Posterior cingulate gyrus (tissue), 11 donors: ENCODE measurements around the gene PWWP2B.

Experiments used
- DNase-seq, 10 donors: peaks; one replicate each; pipeline versions ENCODE4 v3.0.0 to v3.0.0-alpha.2; 2020 to 2021; ENCODE audit warnings: mixed read lengths in 3 of 10
- intact Hi-C: fragments of 100-400 bp; cut with DNase I; formaldehyde crosslinking; loops from one replicate; pipeline ENCODE4 v1.15.1; 2023

The PWWP2B gene

GRCh38 chr10:132361581-132362101, 35.4 kb upstream of the PWWP2B start:
- intact Hi-C loops = no loop called here
- peak in 5 of 10 donors; percentile 37 to 92 (median 77) for DNase-seq

- intact Hi-C loops = no loop called here
- peak in 3 of 10 donors; percentile 54 to 84 (median 67) for DNase-seq
Observed at GRCh38 chr10:132362151-132362611, 34.8 kb upstream of the PWWP2B start.

- intact Hi-C loops = no loop called here
- peak in 3 of 10 donors; percentile 54 to 80 (median 62) for DNase-seq
Observed at GRCh38 chr10:132363376-132363775, 33.6 kb upstream of the PWWP2B start.

- intact Hi-C loops = no loop called here
- DNase-seq = peak in 2 of 10 donors; percentile 74 to 84
Observed at GRCh38 chr10:132363921-132364593, 32.9 kb upstream of the PWWP2B start.

- peak in 2 of 10 donors; percentile 21 to 88 for DNase-seq
- intact Hi-C loops = no loop called here
Observed at GRCh38 chr10:132364594-132364970, 32.4 kb upstream of the PWWP2B start.

DNA sequence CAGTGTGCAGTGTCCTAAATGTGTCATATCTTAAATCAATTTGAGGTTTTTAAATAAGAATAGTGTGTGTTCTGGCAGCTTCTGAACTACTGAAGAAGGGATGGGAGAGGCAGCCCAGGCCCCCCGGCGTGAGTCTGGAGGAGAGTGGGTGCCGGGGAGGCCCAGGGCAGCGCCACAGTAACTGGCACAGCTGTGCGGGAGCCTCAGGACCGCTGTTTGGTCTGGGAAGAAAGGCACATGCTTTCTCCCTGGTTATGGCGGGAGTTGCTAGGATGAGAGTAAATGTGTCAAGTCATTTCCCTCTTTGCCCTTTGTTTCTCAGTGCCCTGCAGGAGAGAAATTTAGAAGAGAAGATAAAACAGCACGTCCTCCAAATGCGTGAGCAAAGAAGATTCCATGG, 31.9 kb upstream of the PWWP2B start:
- intact Hi-C loops = no loop called here
- peak in 2 of 10 donors; percentile 45 to 68 for DNase-seq

DNA sequence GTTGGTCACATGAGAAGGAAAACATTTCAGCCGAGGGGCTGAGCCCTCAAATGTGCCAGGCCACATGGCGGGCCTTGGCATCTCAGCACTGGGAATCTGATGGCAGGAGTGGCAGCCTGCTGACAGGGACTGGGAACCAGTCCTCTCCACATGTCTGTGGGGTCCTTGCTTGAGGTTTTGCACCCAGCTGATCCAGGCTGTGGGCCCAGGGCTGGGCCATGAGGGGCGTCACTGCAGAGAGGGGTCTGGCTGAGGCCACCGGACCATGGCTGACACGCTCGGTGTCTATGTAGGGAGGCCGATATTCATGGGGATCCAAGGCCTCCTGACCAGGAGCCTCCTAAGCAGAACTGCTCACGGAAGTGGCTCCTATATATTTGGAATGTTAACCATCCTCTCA, 31.0 kb upstream of the PWWP2B start:
- intact Hi-C loops = no loop called here
- peak in 3 of 10 donors; percentile 32 to 67 (median 35) for DNase-seq

- DNase-seq = peak in 3 of 10 donors; percentile 14 to 29 (median 25)
- intact Hi-C loops = no loop called here
Observed at GRCh38 chr10:132366499-132366898, 30.5 kb upstream of the PWWP2B start.

GRCh38 chr10:132368391-132368790, 28.6 kb upstream of the PWWP2B start:
- no peak for DNase-seq
- intact Hi-C loops = no loop called here

GRCh38 chr10:132368881-132369635, 27.9 kb upstream of the PWWP2B start:
- peak in 1 of 10 donors; percentile 12 for DNase-seq
- intact Hi-C loops = no loop called here

- DNase-seq = peak in 3 of 10 donors; percentile 27 to 57 (median 43)
- intact Hi-C loops = no loop called here
Observed at GRCh38 chr10:132369636-132370185, 27.3 kb upstream of the PWWP2B start.

DNA sequence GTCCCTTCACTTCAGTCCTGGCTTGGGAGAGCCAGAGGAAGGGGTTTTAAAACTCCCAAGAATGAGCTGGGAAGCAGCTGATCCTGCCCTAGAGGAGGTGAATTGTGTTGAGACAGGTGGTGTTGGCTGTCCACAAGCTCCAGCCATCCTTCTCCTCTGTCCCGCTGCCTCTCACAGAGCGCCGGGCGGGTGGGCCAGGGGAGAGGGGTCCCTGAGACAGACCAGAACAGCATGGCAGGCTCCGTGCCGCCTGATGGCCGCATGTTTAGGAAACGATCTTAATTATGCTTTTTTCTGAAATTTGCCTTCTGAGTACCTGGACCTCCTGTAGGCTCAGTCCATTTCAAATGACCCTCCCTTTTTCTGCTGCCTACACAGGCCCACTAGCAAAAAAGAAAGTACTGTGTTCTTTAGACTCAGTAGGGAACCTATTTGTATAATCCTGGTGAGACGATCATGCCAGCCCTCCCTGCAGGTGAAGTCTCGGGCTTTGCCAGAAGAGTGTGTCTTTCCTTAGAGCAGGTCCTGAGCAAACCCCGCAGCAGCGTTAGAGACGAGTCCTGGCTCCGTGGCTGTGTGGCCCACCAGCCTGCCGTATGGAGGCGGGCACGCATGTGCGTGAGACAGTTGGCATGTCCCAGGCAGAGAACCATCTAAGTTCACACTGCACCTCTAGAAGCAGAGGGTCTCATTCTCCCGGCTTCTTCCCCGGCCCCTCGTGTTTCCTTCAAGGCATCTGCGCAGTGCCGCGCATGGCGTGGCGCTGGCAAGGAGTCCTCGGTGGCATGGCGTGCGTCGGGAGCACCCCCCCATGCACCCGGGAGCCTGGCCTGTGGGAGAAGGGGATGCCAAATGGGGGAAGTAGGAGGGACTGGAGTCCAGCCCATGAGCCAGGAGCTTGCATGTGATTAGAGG, 26.3 kb upstream of the PWWP2B start:
- intact Hi-C loops = no loop called here
- peak in 3 of 10 donors; percentile 33 to 80 (median 59) for DNase-seq

GRCh38 chr10:132371641-132372081, 25.3 kb upstream of the PWWP2B start:
- intact Hi-C loops = no loop called here
- DNase-seq = peak in 3 of 10 donors; percentile 35 to 75 (median 67)

DNA sequence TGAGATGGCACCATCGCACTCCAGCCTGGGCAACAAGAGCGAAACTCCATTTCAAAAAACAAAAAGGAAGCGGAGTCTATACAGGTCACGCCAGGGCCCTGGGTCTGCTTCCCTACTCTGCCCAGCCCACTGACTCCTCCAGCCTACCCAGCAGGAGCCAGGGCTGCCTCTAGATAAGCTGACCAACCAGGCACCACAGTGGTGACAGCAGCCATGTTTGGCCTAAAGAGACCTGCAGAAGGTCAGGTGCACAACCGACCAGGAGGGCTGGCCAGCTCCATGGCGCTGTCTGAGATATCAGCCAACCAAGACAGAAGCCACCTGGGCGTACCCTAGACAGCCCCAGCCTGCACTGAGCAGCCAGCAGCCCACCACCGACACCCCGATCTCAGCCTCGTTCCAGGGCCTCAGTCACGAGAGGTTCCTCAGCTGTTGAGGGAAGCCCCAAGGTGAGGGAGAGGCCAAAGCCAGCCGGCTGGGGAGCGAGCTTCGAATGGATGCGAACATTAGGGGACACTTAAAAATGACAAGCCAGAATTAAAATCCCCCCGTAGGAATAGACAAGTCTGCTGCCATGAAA, 24.4 kb upstream of the PWWP2B start:
- intact Hi-C loops = no loop called here
- DNase-seq = peak in 3 of 10 donors; percentile 58 to 67 (median 66)

- intact Hi-C loops = no loop called here
- DNase-seq = peak in 3 of 10 donors; percentile 30 to 64 (median 43)
Observed at GRCh38 chr10:132373241-132373955, 23.6 kb upstream of the PWWP2B start.

DNA sequence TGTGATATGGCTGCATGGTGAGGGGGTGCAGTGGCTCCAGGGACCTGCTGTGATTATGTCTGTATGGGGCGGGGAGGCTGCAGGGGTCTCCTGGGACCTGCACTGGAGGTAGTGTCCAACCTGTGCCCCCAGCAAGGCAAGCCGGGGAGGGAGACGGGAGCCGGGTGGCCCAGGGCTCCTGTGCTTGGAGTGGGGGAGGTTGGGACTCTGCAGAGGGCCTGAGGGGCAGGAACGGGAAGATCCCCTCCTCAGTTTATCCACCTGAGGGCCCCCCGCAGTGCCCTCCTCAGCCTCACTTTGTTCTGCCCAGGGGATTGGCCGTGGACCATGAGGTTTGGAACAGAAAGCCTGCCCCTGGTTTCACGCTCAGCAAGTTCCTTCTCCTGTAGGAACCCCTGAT, 22.8 kb upstream of the PWWP2B start:
- intact Hi-C loops = no loop called here
- DNase-seq = peak in 3 of 10 donors; percentile 17 to 68 (median 49)

- peak in 3 of 10 donors; percentile 31 to 57 (median 48) for DNase-seq
- intact Hi-C loops = no loop called here
Observed at GRCh38 chr10:132374612-132375011, 22.4 kb upstream of the PWWP2B start.

- intact Hi-C loops = no loop called here
- peak in 3 of 10 donors; percentile 47 to 60 (median 51) for DNase-seq
Observed at GRCh38 chr10:132375116-132375794, 21.7 kb upstream of the PWWP2B start.
